Hematopoietic multipotent progenitor cell treated with erythropoietin and hydrocortisone succinate and interleukin-3 and kit ligand, for 8 days (in vitro differentiated cells): Measurements from ENCODE around the gene RABGAP1.

Experiments used
- DNase-seq: peaks from one replicate; pipeline ENCODE4 v3.0.0-alpha.2; 2015

Gene RABGAP1

DNA sequence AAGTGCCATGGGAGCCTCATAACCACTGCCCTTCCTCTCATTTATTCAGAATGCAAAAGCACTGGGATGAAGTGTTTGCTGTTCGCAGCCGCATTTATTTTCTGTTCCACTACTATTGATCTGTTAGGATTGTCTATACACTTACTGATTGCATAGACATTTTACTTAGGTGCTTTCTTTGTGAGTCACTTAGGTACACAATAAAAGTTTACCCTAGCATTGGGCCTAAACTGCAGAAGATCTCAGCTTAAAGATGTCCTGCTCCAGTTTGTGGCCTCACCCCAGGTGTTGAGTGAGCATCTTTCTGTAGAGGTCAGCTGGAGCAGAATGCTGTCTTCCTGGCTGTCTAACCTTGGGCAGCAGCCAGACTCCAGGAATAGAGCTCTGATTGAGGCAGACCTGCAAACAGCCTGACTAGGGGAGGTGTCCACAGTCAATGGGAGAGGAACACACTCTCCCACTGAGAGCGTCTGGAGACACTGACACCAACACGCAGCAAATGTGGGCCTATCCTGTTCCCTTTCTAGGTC, 146.6 kb downstream of the RABGAP1 start:
- no peak for DNase-seq

DNA sequence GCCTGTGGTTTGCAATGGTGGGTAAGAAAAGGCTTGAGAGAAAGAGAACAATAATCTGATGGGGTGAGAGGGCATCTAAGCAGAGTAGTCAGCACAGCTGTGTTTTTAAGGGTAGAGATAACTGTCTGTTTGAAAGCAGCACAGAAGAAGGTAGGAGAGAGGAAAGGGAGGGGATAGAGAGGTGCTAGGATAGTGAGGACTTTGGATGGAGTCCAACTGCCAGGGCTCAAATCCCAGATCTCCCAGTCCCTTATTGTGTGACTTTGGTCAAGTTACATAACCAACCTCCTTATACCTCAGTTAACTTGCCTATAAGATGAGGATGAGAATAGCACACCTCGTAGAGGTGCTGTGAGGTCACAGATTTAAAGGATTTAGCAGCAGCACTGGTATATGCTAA, 148.2 kb downstream of the RABGAP1 start:
- no peak for DNase-seq

DNA sequence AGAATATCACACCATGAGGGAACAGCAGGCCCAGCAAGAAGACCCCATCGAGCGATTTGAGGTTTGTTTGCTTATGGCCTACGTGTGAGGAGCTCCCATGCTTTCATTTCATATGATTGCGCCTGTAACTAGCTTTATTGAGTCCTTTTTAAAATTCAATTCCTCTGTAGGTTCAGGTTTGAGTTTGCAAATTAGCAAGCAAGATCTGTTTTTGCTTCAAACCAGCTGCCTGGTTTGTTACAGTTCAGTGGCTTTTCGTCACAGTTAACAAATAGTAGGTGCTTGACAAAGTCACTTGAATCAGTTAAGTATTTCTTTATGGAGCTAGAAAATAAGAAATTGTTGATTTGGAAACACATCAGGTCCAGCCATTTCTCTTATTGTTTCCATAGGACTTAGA, 149.0 kb downstream of the RABGAP1 start:
- no peak for DNase-seq

DNA sequence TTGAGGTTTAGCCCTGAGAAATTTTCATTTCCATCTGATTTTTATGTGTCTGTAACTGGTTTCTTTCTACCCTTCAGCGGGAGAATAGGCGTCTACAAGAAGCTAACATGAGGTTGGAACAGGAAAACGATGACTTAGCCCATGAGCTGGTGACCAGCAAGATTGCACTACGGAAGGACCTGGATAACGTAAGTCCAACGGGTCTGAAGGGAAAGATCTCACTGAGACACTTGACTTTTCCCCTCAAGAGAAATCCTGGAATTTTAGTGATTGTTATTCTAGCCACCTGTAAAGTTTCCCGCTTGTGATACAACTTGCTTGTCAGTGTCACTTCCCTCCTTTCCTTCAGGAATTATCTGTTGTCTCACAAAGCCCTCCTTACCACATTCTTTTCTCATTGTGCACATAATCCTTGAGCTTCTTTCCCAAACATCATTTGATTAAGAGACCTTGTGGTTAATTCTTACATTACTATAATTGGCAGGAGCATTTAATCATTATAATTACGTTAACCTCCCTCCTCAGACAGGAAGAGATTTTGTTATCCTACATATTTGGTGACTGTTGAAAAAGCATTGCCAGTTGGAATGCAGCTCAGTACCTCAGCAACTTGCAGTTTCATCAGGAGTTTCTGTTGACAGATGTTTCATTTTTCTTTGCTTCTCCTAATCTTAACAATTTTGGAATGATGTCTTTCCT, 149.5 kb downstream of the RABGAP1 start:
- no peak for DNase-seq

DNA sequence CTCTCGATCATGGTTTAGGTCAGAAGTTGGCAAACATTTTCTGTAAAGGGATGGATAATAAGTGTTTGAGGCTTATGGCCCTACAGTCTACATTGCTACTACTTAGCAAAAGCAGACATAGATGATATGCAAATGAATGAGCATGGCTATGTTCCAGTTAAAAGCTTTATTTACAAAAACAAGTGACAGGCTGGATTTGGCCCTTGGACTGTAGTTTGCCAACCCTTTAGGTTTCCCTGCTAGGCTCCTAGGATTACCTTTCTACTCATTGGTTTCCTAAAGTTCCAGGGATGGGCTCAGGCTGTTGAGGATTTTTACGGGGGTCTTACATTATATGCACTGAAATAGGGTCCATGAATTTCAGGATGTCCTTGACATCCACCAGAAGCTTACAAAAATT, 150.1 kb downstream of the RABGAP1 start:
- DNase-seq = no peak

DNA sequence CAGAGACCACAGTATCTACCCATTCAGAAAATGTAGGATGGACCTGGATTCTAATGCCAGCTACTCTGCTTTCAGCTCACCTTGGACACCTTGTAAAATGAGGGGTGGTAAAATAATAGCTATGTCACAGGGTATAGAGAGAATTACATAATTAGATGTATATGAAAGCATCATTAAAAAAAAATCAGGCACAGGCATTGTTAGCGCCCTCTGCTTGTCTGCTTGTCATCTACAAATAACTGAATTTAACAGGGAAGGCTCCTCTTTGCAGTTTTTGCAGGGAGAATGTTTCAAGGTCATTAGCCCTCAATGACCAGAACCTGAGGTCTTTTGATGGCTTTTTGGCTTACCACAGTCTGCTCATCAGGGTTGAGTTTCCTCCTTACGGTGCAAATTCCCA, 150.6 kb downstream of the RABGAP1 start:
- DNase-seq = no peak

DNA sequence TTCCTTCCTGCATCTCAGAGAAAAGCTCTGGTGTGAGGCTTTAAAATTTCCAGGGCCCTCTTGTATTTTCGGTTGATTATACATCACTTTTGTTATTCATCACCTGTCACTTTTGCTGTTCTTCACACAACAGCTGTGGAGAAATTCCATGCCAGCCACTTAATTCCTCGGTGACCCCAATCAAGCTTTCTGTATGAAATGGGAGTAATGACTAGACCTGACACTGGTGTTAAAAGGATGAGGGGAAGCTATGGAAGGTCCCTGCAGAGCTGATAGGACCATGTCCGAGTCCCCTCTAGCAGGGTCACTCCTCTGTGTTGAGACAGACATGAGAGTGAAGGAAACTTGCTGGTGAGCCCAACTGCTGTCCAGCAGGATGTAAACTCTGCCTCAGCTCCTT, 152.3 kb downstream of the RABGAP1 start:
- DNase-seq = no peak

DNA sequence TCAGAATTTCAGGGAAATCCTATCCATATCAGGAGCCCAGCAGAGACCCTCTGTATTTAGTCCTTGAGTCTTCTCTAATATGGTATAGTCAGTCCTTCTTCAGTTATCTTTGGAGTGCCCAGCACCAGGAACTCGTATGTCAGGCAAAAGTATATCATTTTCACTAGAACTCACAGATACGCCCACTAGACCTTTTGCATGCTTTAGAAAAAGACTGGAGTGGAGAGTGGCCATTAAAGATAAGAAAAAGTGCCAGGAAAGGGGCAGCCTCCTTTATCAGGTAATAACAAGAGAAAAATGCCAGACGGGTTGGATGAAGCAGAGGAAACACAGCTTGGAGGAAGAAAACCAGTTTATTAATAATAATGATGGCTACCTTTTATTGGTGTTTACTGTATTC, 156.2 kb downstream of the RABGAP1 start:
- DNase-seq = peak; percentile 84

DNA sequence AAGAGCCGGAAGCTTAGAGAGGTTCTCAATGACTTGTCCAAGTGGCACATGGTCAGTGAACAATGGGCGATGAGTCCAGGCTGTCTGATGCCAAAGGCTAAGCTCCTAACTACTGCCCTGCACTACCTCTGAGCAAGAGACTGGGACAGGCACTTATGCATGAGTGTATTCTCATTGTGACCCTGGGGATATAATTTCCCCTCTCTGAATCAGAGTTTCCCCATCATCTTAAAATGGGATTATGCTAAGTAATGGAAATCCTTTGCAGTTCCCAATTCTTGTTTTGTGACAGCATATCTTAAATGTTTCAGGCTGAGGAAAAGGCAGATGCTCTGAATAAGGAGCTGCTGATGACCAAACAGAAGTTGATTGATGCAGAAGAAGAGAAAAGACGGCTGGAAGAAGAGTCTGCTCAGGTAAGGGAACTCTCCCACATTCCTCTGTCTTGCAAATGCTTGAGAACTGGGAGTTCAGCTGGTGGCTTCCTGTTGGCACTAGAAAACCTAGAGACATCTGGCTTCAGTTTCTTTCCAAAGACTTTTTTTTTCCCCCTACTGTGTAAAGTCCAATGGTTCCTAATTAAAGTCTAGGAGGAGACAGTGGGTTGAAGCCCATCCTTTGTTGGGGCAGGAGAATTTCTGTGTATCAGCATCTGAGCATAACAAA, 156.7 kb downstream of the RABGAP1 start:
- no peak for DNase-seq

DNA sequence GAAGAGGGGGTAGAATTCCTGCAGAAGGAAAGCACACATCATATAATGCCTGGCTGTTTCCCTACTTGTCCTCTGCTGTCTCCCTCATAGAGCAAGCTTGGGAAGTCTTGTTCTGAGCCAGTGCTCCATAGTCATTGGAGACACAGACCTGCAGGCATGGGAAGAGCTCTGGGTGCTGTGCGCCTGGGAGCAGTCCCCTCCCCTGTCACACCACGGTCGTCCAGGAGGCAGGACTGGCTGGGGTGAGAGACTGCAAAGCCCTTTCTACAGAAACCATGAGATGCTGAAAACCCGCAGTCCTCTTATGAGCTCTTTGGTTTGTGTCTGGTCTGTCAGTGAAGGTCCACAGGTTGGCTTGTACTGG, 157.3 kb downstream of the RABGAP1 start:
- DNase-seq = no peak

DNA sequence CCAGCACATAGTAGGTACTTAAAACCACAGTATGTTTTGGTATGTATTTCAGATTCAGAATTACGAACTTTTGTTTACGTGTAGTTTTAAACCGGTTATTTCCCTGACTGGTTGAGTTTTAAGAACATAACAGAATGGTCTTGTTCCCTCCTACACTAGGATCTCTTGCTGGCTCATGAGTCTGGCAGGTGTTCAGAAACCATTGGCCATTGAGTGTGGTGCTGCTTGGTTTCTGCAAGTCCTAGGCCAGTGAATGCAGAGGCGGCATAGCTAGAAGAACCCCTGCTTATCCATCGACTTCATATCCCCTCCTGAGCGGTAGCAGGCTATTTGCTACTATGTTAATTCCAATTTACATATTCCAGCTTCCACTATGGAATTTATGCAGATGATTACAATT, 158.2 kb downstream of the RABGAP1 start:
- DNase-seq = no peak

DNA sequence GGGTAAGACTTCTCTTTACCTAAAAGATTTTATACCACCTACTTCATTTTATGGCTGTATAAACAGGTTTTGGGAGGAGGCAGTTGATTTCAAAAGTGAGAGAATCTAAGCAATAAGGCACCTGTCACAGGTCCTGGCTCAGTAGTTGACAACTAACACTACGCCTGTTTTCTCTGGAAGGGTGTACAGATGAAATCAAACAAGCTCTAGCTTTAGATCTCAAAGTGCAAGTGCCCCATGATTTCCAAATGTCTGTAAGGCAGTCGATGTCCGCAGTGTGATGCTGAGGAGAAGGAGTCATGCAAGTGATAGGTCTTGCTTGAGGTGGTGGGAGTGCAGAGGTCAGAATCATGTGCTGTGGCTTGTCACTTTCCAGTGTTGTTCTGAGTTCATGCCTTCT, 158.7 kb downstream of the RABGAP1 start:
- no peak for DNase-seq

DNA sequence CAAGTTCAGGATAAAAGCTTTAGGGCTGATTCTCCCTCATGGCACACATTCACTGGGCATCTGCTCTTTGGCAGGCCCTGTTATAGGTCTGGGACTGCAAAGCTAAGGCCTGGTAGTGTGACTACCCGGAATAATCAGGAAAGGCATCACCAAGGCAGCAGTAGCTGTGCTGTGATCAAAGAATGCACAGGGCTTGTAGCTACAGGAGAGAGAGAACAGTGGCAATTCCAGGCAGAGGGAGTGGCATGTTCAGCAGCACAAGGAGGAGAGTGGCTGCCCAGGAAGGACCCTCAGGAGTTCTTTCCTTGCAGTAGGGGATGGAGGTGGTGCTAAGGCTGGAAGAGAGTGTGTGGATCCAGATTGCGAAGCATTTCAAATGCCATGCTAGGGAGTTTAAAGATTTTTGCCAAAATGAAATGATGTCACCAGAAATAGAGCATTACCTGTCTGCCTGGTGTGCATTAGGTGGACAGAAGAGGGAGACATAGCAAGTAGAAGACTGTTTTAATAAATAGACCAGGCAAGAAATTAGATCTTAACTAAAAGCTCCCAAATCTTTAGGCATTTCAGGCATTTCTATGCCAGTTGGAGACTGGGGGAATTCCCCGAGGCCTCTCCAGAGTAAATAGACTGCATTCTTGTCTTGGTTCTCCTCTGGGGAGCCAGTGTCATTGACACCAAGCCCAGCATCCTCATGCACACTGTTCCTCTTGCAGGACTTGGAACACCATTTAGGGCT, 161.7 kb downstream of the RABGAP1 start:
- no peak for DNase-seq

DNA sequence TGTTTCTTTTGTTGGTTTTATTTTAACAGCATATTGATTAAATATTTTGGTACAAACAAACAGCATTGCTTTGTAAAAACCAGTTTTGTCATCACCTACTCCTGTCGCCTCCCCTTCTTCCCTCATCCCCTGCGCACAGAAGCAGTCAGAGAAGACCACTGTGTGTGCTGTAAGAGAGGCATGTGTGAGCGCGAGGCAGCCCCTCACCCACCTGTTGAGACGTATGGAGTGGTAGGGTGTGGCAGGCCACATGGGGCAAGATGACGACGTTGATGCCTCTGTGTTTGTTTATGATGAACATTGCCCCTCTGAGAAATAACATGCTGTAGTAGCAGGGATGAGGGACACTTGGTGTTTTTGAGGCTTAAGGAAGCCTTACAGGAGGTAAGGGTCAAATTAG, 164.0 kb downstream of the RABGAP1 start:
- no peak for DNase-seq

DNA sequence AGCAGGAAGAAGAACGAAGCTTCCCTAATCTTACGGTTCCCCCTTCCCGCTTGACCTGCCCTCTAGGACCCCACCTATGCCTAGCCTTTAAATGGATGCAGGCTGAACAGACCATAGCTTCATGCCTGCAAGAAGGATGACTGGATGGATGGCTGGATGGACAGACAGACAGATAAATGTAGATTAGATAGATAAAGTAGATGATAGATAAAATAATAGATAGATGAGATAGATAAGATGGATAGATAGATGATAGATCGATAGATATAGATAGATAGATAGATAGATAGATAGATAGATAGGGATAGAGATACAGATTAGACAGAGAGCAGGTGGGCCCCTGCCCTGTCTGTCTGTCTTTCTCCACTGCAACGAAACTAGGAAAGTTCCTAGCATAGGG, 164.7 kb downstream of the RABGAP1 start:
- no peak for DNase-seq

DNA sequence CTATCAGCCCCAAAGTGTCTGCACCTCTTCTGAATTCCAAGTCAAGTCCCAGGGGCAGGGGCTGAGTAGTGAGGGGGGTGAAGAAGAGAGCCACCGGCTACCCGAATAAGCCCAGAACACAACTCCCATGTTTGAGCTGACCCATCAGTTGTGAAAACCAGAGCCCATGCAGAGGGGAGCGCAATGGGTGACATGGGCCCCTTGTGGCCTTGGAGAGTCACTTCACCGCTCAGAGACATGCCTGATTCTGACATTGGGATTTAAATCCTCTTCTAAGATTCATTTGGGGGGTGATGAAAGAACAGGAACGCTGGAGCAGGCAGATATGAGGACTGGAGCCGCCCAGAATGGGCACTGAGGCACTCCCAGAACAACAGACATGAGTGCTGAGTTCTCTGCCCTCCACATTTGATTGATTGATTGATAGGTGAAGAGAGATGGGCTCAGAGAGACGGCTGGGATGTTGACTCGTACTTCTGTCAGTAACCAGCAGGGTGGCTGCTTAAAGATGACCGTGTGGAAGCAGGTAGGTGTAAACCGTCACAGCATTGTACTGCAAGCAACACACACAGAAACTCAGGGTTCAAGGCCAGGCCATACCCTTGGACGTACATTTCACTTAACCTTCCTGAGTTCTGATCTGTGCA, 166.9 kb downstream of the RABGAP1 start:
- no peak for DNase-seq

DNA sequence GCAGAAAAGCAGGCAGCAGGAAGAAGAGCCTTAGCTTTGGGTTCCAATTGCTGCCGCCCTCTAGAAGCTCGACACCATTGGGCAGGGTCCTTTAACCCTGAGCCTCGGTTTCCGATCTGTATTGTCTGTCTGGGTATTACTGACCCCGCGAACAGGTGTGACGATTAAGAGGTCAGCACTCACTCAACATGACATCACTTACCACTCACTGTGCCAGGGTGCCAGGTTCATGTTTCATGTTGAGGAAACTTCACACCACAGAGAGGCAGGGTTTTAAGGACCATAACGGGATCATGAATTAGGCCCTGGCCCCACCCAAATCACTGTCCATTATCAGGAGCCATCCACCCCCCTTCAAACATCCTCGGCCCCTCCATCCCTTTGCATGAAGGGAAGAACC, 168.2 kb downstream of the RABGAP1 start:
- DNase-seq = no peak

DNA sequence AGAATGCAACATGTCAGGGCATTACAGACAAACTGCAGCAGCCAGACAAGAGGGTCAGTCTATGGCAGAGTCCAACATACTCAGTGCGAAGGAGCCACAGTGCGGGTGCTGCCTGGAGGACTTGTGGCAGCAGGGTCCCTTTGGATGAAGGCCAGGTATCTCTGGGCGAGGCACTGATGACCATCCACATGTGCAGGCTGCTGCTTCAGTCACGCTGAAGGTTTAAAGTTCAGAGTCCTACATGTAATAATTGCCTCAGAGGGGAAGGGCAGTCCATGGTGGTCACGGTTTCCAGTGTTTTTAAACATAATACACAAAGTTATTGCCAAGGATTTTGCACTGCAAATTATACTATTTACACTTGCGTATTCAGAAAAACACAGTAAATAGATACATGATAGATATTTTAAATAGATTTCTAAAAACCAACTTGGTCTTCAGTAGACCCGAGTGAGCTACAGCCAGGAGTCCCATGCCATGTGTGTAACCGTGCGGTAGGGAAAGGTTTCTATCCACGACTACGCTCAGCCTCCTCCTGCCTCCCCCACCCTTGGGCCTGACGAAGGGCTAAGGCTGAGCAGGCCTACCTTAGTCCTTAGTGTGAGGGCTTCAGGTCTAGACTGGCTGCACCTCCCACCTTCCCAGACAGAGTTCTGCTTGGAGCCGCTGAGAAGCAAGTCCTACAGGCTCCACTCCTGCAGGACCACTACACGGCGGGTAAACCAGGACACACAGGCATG, 168.9 kb downstream of the RABGAP1 start:
- DNase-seq = no peak

DNA sequence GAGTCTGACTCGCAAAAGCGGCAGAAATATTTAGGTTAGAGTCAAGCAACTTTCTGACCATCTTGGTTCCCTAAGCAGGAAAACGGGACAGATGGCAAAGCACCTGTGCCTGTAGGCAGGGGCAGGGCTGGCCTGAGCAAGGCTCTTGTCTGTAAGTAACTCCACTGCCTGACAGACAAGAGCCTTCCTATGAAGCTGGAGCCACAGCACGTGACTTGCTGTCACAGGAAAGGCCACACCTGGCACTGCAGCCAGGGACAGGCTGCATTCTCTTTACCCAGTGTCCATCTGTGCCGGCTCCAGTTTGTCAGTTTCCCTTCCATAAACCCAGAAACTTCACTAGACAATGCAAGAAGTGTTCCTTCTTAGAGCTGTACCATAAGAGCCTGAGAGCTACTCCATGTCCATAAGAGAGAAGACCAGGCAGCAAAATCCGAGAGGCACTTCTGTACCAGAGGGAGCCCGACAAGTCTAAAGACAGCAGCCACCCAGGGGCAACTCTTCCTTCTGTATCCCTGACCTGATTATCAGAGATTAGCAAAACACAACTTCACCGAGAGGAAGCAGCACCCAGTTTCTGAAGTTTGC, 170.7 kb downstream of the RABGAP1 start:
- DNase-seq = no peak

DNA sequence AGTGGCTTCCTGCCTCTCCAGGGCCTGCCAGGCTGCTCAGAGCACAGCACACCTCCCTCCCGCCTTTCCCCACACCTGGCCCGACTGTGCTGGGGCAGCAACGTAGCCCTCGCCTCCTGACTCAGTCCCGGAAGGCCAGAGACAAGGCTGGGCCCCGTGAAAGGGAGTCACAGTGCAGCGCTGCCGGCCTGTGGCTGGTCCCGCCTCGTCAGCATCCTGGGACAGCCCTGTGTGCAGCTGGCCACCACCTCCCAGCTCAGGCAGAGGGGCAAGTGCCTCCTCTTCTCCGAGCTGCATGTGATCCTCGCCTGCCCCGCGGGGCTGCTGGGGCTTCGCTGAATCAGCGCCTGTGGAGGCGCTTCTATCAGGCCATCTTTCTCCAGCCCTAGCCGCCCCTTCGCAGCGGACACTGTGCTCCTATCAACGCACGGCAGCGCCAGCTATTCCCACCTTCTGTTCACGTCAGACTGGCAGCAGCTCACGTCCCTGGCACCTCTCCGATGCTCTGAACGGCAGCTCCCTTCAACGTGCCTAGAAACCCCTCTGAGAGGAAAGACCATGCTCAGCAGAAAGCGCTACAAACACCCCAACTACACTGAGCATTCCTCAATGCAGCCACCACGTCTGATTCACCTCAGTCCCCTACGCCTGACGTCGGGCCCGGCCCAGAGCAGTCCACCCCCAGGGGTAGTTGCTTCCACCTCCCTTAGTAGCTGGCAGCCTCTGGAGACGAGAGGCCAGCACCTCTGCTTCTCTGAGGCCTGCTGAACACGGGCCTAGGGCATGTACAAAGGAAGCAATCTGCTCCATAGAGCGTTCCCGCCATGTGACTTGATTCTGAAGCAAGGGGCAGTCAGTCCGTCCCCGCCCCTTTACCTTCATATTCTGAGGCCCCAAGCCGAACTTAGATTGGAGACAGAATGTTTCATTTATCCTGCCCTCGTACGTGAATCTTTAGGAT, 171.5 kb downstream of the RABGAP1 start:
- DNase-seq = no peak

DNA sequence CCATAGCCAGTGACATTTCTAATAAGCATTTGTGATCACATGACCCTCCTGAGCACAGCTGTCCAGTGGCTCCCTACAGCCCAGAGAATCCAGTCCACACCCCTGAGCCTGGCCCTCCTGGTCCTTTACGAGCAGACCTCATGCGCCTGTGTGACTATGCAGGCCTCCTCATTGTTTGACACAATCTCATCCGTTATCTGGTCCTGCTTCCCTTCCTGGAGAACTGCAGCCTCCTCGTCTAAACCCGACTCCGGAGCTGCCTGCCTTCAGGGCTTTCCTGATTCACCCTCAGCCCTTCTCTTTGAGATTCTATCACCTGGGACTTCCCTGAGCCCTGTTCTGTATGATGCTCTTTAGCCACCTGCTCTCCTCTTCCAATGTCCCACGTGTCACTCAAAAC, 172.4 kb downstream of the RABGAP1 start:
- no peak for DNase-seq
